Glutamatergic neuron (in vitro differentiated cells): ENCODE measurements around the gene PTDSS2. TPM values are rescaled to one million over a fixed set of nuclear protein-coding genes. Genes with fewer than 3 reads are reported as not detected.
A peak's percentile ranks its signal among the peaks of the same experiment; 100 is the strongest.

Experiments
- DNase-seq: peaks from one replicate; pipeline ENCODE4 v3.0.0; 2022
- H3K27ac Mint-ChIP-seq: one replicate; pipeline ENCODE4 v1.8.0; 2020; ENCODE audit warnings: mild to moderate bottlenecking, mixed read lengths, inconsistent platforms; ENCODE audit not compliant: unreplicated experiment
- H3K27me3 Mint-ChIP-seq: one replicate; pipeline ENCODE4 v1.8.0; 2020; ENCODE audit warnings: mild to moderate bottlenecking, moderate library complexity, mixed read lengths, inconsistent platforms; ENCODE audit not compliant: unreplicated experiment
- H3K36me3 Mint-ChIP-seq: one replicate; pipeline ENCODE4 v1.8.0; 2020; ENCODE audit warnings: mild to moderate bottlenecking, mixed read lengths, inconsistent platforms; ENCODE audit not compliant: unreplicated experiment
- H3K4me1 Mint-ChIP-seq: one replicate; pipeline ENCODE4 v1.8.0; 2020; ENCODE audit warnings: mild to moderate bottlenecking, low read depth, mixed read lengths, inconsistent platforms; ENCODE audit not compliant: unreplicated experiment
- H3K4me3 Mint-ChIP-seq: one replicate; pipeline ENCODE4 v1.8.0; 2020; ENCODE audit warnings: mild to moderate bottlenecking, mixed read lengths, inconsistent platforms; ENCODE audit not compliant: unreplicated experiment
- H3K9me3 Mint-ChIP-seq: one replicate; pipeline ENCODE4 v1.8.0; 2020; ENCODE audit warnings: mild to moderate bottlenecking, moderate library complexity, mixed read lengths, inconsistent platforms; ENCODE audit not compliant: unreplicated experiment
- CTCF ChIP-seq: fragments of 200-600 bp; sonication (generic); IDR thresholded peaks from one replicate; pipeline ENCODE4 v1.5.0; 2021; ENCODE audit not compliant: partially characterized antibody, unreplicated experiment
- total RNA-seq: library from RNA; stranded (reverse); fragmentation: NEBNext Ultra II Directional; extraction: Animal tissue kit (Norgen Biotek cat#: 25700); gene quantifications from one replicate; pipeline ENCODE4 v1.2.1, GENCODE V29; 2021; ENCODE audit not compliant: unreplicated experiment

The PTDSS2 gene
- total RNA-seq, 1 donor from 2014 or later, result 123 TPM

- Mint-ChIP-seq H3K4me3 (no peak overlapping the region), H3K36me3 (no peaks in the 10 kb centered on the region), H3K27me3 (peaks cover 7% of the 10 kb centered on the region), H3K9me3 (no peaks in the 10 kb centered on the region), H3K4me1 (peaks cover 1% of the 10 kb centered on the region), H3K27ac (no peak overlapping the region)
- TF ChIP-seq CTCF, result no peak
- DNase-seq, result no peak
These were observed 37.4 kb upstream of the PTDSS2 start for GRCh38 chr11:412641-413119.

GRCh38 chr11:413120-414081, 36.7 kb upstream of the PTDSS2 start:
- H3K36me3 Mint-ChIP-seq, result no peaks in the 10 kb centered on the region
- H3K27me3 Mint-ChIP-seq, result peaks cover 10% of the 10 kb centered on the region
- H3K27ac Mint-ChIP-seq, result no peak overlapping the region
- TF ChIP-seq CTCF, result no peak
- DNase-seq, result no peak
- no peaks in the 10 kb centered on the region for H3K9me3 Mint-ChIP-seq
- H3K4me3 Mint-ChIP-seq, result no peak overlapping the region
- H3K4me1 Mint-ChIP-seq, result peaks cover 1% of the 10 kb centered on the region

- H3K4me1 Mint-ChIP-seq, result peaks cover 1% of the 10 kb centered on the region
- H3K27me3 Mint-ChIP-seq, result peaks cover 10% of the 10 kb centered on the region
- peak overlapping the region; percentile 25 for H3K4me3 Mint-ChIP-seq
- no peak for TF ChIP-seq CTCF
- no peaks in the 10 kb centered on the region for H3K36me3 Mint-ChIP-seq
- DNase-seq, result no peak
- H3K27ac Mint-ChIP-seq, result no peak overlapping the region
- peaks cover 1% of the 10 kb centered on the region for H3K9me3 Mint-ChIP-seq
These were observed 35.7 kb upstream of the PTDSS2 start for GRCh38 chr11:414318-414857.

GRCh38 chr11:415640-416041, 34.4 kb upstream of the PTDSS2 start:
- no peak for DNase-seq
- no peak overlapping the region for H3K27ac Mint-ChIP-seq

More at GRCh38 chr11:415640-416041, 34.4 kb upstream of the PTDSS2 start:
- Mint-ChIP-seq H3K9me3 (peaks cover 1% of the 10 kb centered on the region), H3K36me3 (no peaks in the 10 kb centered on the region), H3K27me3 (peaks cover 10% of the 10 kb centered on the region), H3K4me3 (no peak overlapping the region), H3K4me1 (peaks cover 1% of the 10 kb centered on the region)
- no peak for TF ChIP-seq CTCF
